Peyer's patch (tissue), 4 donors: ENCODE data around the gene STOML1. TPM values are rescaled to one million over a fixed set of nuclear protein-coding genes. Genes with fewer than 3 reads are reported as not detected.

ENCODE experiments used
- DNase-seq, 3 donors: peaks; one replicate each; pipeline ENCODE4 v3.0.0-alpha.2; 2017 to 2019
- H3K27ac ChIP-seq, 4 donors: fragments of 200-600 bp; sonication (generic); one replicate each; pipeline ENCODE4 v1.5.1; 2016 to 2019
- H3K27me3 ChIP-seq, 2 donors: fragments of 200-600 bp; sonication (generic); one replicate each; pipeline ENCODE4 v1.5.1; 2019
- H3K36me3 ChIP-seq, 3 donors: fragments of 200-600 bp; sonication (generic); one replicate each; pipeline ENCODE4 v1.5.1; 2016 to 2019
- H3K4me1 ChIP-seq, 4 donors: fragments of 200-600 bp; sonication (generic); one replicate each; pipeline ENCODE4 v1.5.1; 2016 to 2019
- H3K4me3 ChIP-seq, 4 donors: fragments of 200-600 bp; sonication (generic); 1 replicate in 3 of 4; 2 replicates in 1 of 4; pipeline ENCODE4 v1.5.1; 2016 to 2019; ENCODE audit warnings: mild to moderate bottlenecking in 1 of 4
- H3K9me3 ChIP-seq, 4 donors: fragments of 200-600 bp; sonication (generic); one replicate each; pipeline ENCODE4 v1.5.1; 2016 to 2019; ENCODE audit warnings: mild to moderate bottlenecking in 1 of 4
- CTCF ChIP-seq, 6 experiments: fragments of 450-650 bp in 4 of 6; fragments of 200-600 bp in 2 of 6; sonication (generic) in 1 of 6; IDR thresholded peaks; one replicate each; pipeline ENCODE4 v1.5.1; 2017 to 2019; ENCODE audit warnings: antibody characterized with exemption in 6 of 6, mild to moderate bottlenecking in 3 of 6, moderate library complexity in 1 of 6
- POLR2A ChIP-seq, 2 donors: fragments of 450-650 bp; IDR thresholded peaks; one replicate each; pipeline ENCODE4 v1.5.1; 2017; ENCODE audit warnings: antibody characterized with exemption in 2 of 2, mild to moderate bottlenecking in 2 of 2, moderate library complexity in 2 of 2
- total RNA-seq, 4 donors: library from RNA; depleted of rRNA; stranded (reverse); fragments of >200 nt; gene quantifications; one replicate each; pipeline ENCODE4 v1.1.0, GENCODE V29; 2016

STOML1 gene
- total RNA-seq, result 10 to 100 TPM in 3 of 4 donors, not detected in 1; 10.9 to 24.5 (median 13.5) TPM

GRCh38 chr15:73991726-73992593, at the start of gene STOML1:
TSS of gene STOML1 (minus strand) at chr15:73992295. CDS start at chr15:73992223, 72 bp downstream.
- TF ChIP-seq POLR2A (IDR thresholded peaks at IDR 0.05) (peak in 1 of 2 donors; percentile 37), CTCF (IDR thresholded peaks at IDR 0.05) (peak; percentile 92 to 98 (median 95))
- H3K27me3 ChIP-seq, result no peaks in the 10 kb centered on the region
- no peaks in the 10 kb centered on the region for H3K9me3 ChIP-seq
- peaks cover 0 to 69% (median 24%) of the 10 kb centered on the region in 4 donors for H3K4me1 ChIP-seq
- no peaks in the 10 kb centered on the region for H3K36me3 ChIP-seq
- H3K27ac ChIP-seq, result peak within 1 kb of the TSS; percentile 73 to 86 (median 80)
- H3K4me3 ChIP-seq, result peak within 1 kb of the TSS; percentile 62 to 84 (median 80)
- DNase-seq, result peak; percentile 91 to 97 (median 95)

GRCh38 chr15:74041311-74041756, 49.2 kb upstream of the STOML1 start:
- DNase-seq, result no peak
- H3K36me3 ChIP-seq, result peaks cover 0 to 30% (median 0%) of the 10 kb centered on the region in 3 donors
- H3K27ac ChIP-seq, result peak overlapping the region; percentile 55 to 65 (median 58)

GRCh38 chr15:74040109-74040850, 48.2 kb upstream of the STOML1 start:
- no peak overlapping the region for H3K4me3 ChIP-seq
- peaks cover 0 to 40% (median 0%) of the 10 kb centered on the region in 3 donors for H3K36me3 ChIP-seq
- peaks cover 0 to 5% (median 0%) of the 10 kb centered on the region in 4 donors for H3K4me1 ChIP-seq
- no peaks in the 10 kb centered on the region for H3K9me3 ChIP-seq
- TF ChIP-seq POLR2A (IDR thresholded peaks at IDR 0.05) (no peak), CTCF (IDR thresholded peaks at IDR 0.05) (no peak)
- peak in 1 of 3 donors; percentile 64 for DNase-seq
- peak overlapping the region; percentile 55 to 65 (median 58) for H3K27ac ChIP-seq
- H3K27me3 ChIP-seq, result no peaks in the 10 kb centered on the region

More at GRCh38 chr15:74041311-74041756, 49.2 kb upstream of the STOML1 start:
- TF ChIP-seq CTCF (IDR thresholded peaks at IDR 0.05) (no peak), POLR2A (IDR thresholded peaks at IDR 0.05) (no peak)
- Histone ChIP-seq H3K27me3 (no peaks in the 10 kb centered on the region), H3K4me3 (no peak overlapping the region), H3K4me1 (peaks cover 0 to 5% (median 0%) of the 10 kb centered on the region in 4 donors), H3K9me3 (no peaks in the 10 kb centered on the region)

- Histone ChIP-seq H3K27me3 (no peaks in the 10 kb centered on the region), H3K27ac (peak overlapping the region; percentile 5 to 65 (median 40)), H3K36me3 (peaks cover 0 to 45% (median 0%) of the 10 kb centered on the region in 3 donors), H3K4me1 (peaks cover 0 to 5% (median 0%) of the 10 kb centered on the region in 4 donors), H3K9me3 (no peaks in the 10 kb centered on the region), H3K4me3 (no peak overlapping the region)
- no peak for DNase-seq
- no peak for TF ChIP-seq CTCF (IDR thresholded peaks at IDR 0.05)
- TF ChIP-seq POLR2A (IDR thresholded peaks at IDR 0.05), result no peak
Observed at GRCh38 chr15:74039656-74040010, 47.5 kb upstream of the STOML1 start.
